Measurements from ENCODE around the gene CCDC59. TPM values are rescaled to one million over a fixed set of nuclear protein-coding genes. Genes with fewer than 3 reads are reported as not detected.

The CCDC59 gene
- total RNA-seq, 4 donors from 2014 or later: 37.2 to 91.8 (median 65.2) TPM

GRCh38 chr12:82326905-82327503 lies 31.2 kb downstream of the CCDC59 start:
- Histone ChIP-seq H3K27me3 (no peaks in the 10 kb centered on the region), H3K9me3 (no peaks in the 10 kb centered on the region), H3K27ac (no peak overlapping the region), H3K4me3 (replicated peaks in 1 of 3) (no peak overlapping the region), H3K4me1 (no peaks in the 10 kb centered on the region), H3K36me3 (no peaks in the 10 kb centered on the region)
- DNase-seq: no peak
- TF ChIP-seq POLR2A (IDR thresholded peaks at IDR 0.05): no peak
- TF ChIP-seq, protein P1, sequence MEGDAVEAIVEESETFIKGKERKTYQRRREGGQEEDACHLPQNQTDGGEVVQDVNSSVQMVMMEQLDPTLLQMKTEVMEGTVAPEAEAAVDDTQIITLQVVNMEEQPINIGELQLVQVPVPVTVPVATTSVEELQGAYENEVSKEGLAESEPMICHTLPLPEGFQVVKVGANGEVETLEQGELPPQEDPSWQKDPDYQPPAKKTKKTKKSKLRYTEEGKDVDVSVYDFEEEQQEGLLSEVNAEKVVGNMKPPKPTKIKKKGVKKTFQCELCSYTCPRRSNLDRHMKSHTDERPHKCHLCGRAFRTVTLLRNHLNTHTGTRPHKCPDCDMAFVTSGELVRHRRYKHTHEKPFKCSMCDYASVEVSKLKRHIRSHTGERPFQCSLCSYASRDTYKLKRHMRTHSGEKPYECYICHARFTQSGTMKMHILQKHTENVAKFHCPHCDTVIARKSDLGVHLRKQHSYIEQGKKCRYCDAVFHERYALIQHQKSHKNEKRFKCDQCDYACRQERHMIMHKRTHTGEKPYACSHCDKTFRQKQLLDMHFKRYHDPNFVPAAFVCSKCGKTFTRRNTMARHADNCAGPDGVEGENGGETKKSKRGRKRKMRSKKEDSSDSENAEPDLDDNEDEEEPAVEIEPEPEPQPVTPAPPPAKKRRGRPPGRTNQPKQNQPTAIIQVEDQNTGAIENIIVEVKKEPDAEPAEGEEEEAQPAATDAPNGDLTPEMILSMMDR (IDR thresholded peaks at IDR 0.05): peak in 4 of 6 experiments; percentile 13 to 43 (median 22)
- WGBS, 2 donors: 24 to 26% methylated on average over 1 of the region's 1 CpG
- intact Hi-C loops (cut with DNase I): loop anchor here (10.0 kb wide), 1 partner anchor 682 kb away; no protein-coding TSS in a partner anchor

GRCh38 chr12:82325540-82326336 lies 32.4 kb downstream of the CCDC59 start:
- intact Hi-C loops (cut with DNase I): loop anchor here (10.0 kb wide), 1 partner anchor 681 kb away; no protein-coding TSS in a partner anchor
- WGBS, 2 donors: 77 to 78% methylated on average over 4 of the region's 4 CpGs
- Histone ChIP-seq H3K4me3 (replicated peaks in 1 of 3) (no peak overlapping the region), H3K27ac (no peak overlapping the region), H3K36me3 (no peaks in the 10 kb centered on the region), H3K4me1 (no peaks in the 10 kb centered on the region), H3K9me3 (no peaks in the 10 kb centered on the region), H3K27me3 (no peaks in the 10 kb centered on the region)
- TF ChIP-seq, protein P1 (IDR thresholded peaks at IDR 0.05): no peak
- no peak for TF ChIP-seq POLR2A (IDR thresholded peaks at IDR 0.05)
- no peak for DNase-seq

DNA sequence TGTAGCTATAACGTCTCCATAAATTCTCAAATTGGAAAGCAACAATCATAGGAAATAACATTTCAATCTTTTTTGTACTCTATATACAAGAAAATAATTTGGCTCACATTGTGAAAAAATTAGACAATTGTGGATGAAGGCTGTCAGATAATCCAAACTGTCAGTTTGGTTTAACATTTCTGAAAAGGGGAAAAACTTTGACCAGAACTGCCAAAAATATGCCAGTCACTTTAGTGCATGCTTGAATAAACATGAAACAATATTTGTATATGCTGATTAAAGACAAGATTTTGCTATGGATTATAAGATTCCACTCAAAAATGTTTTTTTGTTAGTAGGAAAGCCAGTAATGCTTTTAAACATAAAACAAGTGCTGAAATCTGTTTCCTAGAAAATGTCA lies 38.9 kb downstream of the CCDC59 start:
- no peak overlapping the region for H3K4me3 ChIP-seq (replicated peaks in 1 of 3)
- no peaks in the 10 kb centered on the region for H3K27me3 ChIP-seq
- intact Hi-C loops (cut with DNase I): no loop called here
- no peak for DNase-seq
- WGBS, 2 donors: 77 to 87% methylated on average over 1 of the region's 1 CpG
- no peak overlapping the region for H3K27ac ChIP-seq
- H3K4me1 ChIP-seq: no peaks in the 10 kb centered on the region
- no peaks in the 10 kb centered on the region for H3K9me3 ChIP-seq
- H3K36me3 ChIP-seq: no peaks in the 10 kb centered on the region
- no peak for TF ChIP-seq POLR2A (IDR thresholded peaks at IDR 0.05)

- 48 to 52% methylated on average over 7 to 8 of the region's 8 CpGs for WGBS, 2 donors
- H3K9me3 ChIP-seq: no peaks in the 10 kb centered on the region
- H3K36me3 ChIP-seq: no peaks in the 10 kb centered on the region
- H3K4me3 ChIP-seq (replicated peaks in 1 of 3): no peak overlapping the region
- no peak for DNase-seq
- H3K27ac ChIP-seq: no peak overlapping the region
- H3K27me3 ChIP-seq: no peaks in the 10 kb centered on the region
- TF ChIP-seq POLR2A (IDR thresholded peaks at IDR 0.05): no peak
- TF ChIP-seq, protein P1 (IDR thresholded peaks at IDR 0.05): no peak
- no peaks in the 10 kb centered on the region for H3K4me1 ChIP-seq
- intact Hi-C loops (cut with DNase I): no loop called here
Measured at GRCh38 chr12:82314406-82314892, 43.7 kb downstream of the CCDC59 start.

Other genes starting within 250 kb of the CCDC59 start
- 10 to 100 TPM; 40.2 to 58.4 (median 49.3) TPM for gene METTL25, start 142 bp upstream of the CCDC59 start, total RNA-seq

All from thyroid gland (tissue), 4 donors.